Measurements from ENCODE around the gene IRS1.
A peak's percentile ranks its signal among the peaks of the same experiment; 100 is the strongest.
"Not testable (repeated sequence)": the region's sequence is repeated elsewhere in the genome, so short reads cannot be mapped to it uniquely, and the experiment has no call there.

IRS1 gene

GRCh38 chr2:226799211-226799975 lies at the start of gene IRS1:
TSS of gene IRS1 (minus strand) at chr2:226799820. CDS start at chr2:226798738, 1,082 bp downstream.
- peak; percentile 81 for DNase-seq (ENCODE audit: low read depth)
- H3K4me3 ChIP-seq (ENCODE audit: low read length): peak within 1 kb of the TSS; percentile 86
- TF ChIP-seq CTCF (conservative IDR thresholded peaks at IDR 0.05; ENCODE audit: low read length): peak; percentile 1; the same call in 1 of the 2 replicates

- no peak for TF ChIP-seq CTCF (conservative IDR thresholded peaks at IDR 0.05; ENCODE audit: low read length)
- no peak overlapping the region for H3K4me3 ChIP-seq (ENCODE audit: low read length)
- DNase-seq (ENCODE audit: low read depth): no peak
Measured at GRCh38 chr2:226849349-226849748, 49.7 kb upstream of the IRS1 start.

GRCh38 chr2:226847511-226847910 lies 47.9 kb upstream of the IRS1 start:
- no peak for DNase-seq (ENCODE audit: low read depth)
- no peak for TF ChIP-seq CTCF (conservative IDR thresholded peaks at IDR 0.05; ENCODE audit: low read length)
- H3K4me3 ChIP-seq (ENCODE audit: low read length): no peak overlapping the region

- TF ChIP-seq CTCF (conservative IDR thresholded peaks at IDR 0.05; ENCODE audit: low read length): no peak
- H3K4me3 ChIP-seq (ENCODE audit: low read length): no peak overlapping the region
Measured at GRCh38 chr2:226847090-226847489, 47.5 kb upstream of the IRS1 start.

DNA sequence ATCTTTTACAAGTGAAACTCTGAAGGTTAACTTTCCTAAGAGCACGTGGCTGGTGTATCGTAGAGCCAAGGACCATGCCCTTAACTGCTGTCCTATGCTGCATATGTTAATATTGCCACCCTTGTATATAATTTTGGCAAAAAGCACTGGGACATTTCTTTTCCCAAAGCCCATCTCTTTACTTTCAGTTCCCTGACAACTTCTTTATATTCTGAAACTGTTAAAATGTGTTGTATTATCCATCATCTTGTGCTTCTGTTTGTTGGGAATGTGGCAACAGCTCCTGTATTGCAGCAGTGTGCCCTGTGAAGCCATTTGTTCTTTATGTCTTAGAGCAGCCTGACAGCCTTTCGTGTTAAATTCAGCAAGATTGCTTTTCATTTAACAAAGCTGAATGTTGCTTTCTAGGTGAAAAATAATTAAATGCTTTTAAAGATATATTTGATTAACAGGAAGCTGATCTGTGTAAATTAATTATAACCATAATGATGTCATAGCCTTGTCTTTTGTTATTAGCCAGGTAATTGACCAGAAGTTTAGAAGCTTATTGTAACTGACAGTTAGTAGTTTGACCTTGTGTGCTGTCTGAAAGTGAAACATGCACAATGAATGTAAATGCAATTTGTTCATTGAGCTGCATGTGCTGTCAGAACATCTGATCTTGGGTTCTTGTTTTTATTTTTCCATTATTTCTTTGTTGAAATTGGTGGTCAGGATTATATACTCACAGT lies 45.9 kb upstream of the IRS1 start:
- no peak for DNase-seq (ENCODE audit: low read depth)
- TF ChIP-seq CTCF (conservative IDR thresholded peaks at IDR 0.05; ENCODE audit: low read length): no peak

More at GRCh38 chr2:226847090-226847489, 47.5 kb upstream of the IRS1 start:
- no peak for DNase-seq (ENCODE audit: low read depth)

DNA sequence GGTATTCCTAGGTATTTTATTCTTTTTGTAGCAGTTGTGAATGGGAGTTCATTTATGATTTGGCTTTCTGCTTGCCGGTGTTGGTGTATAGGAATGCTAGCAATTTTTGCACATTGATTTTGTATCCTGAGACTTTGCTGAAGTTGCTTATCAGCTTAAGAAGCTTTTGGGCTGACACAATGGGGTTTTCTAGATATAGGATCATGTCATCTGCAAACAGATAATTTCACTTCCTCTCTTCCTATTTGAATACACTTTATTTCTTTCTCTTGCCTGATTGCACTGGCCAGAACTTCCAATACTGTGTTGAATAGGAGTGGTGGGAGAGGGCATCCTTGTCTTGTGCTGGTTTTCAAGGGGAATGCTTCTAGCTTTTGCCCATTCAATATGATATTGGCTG lies 43.4 kb upstream of the IRS1 start:
- DNase-seq (ENCODE audit: low read depth); H3K4me3 ChIP-seq (ENCODE audit: low read length): not testable (repeated sequence)

More for the DNA sequence above, 45.9 kb upstream of the IRS1 start:
- H3K4me3 ChIP-seq (ENCODE audit: low read length): no peak overlapping the region

DNA sequence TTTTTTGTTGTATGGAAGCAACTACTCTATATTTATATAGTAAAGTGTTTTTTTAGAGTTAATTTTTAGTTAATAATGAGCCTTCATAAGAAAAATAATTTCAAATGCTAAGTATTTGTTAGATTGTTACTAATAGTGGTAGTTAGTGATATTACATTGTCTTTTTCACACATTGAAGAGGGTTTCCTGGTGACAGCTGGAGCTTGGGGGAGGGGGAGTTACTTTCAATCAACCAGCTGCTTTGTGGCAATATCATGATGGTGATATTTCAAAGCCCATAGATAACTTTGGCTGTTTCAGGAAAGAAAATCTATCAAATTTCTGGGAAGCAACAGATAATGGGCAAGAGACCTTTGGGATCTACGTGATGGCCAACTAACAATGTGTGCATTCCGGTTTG lies 40.3 kb upstream of the IRS1 start:
- TF ChIP-seq CTCF (conservative IDR thresholded peaks at IDR 0.05; ENCODE audit: low read length): no peak
- H3K4me3 ChIP-seq (ENCODE audit: low read length): no peak overlapping the region
- DNase-seq (ENCODE audit: low read depth): no peak
